Activated naive CD4-positive, alpha-beta T cell treated with anti-CD3 and anti-CD28 coated beads, Interleukin-2, amount 50 U/mL, for 72 hours (primary cell): ENCODE data around the gene IGF1R. TPM values are rescaled to one million over a fixed set of nuclear protein-coding genes. Genes with fewer than 3 reads are reported as not detected.

ENCODE experiments used
- ATAC-seq, 2 donors: fragments of 150-1000 bp; cut with Tn5 transposase; 2 replicates each; pipeline ENCODE4 v1.10.0; 2021; ENCODE audit warnings: mild to moderate bottlenecking in 2 of 2, moderate library complexity in 2 of 2
- DNase-seq, 2 donors: peaks; one replicate each; pipeline ENCODE4 v3.0.0; 2021 to 2022; ENCODE audit warnings: low spot score in 2 of 2
- H3K27ac Mint-ChIP-seq, 2 donors: one replicate each; pipeline ENCODE4 v1.8.0; 2022; ENCODE audit warnings: mild to moderate bottlenecking in 2 of 2, mixed read lengths in 2 of 2
- H3K36me3 Mint-ChIP-seq, 2 donors: one replicate each; pipeline ENCODE4 v1.8.0; 2022; ENCODE audit warnings: mixed read lengths in 2 of 2
- H3K9me3 Mint-ChIP-seq, 2 donors: one replicate each; pipeline ENCODE4 v1.8.0; 2022; ENCODE audit warnings: mixed read lengths in 2 of 2
- total RNA-seq, 2 donors: library from RNA; stranded (reverse); gene quantifications; one replicate each; pipeline ENCODE4 v1.2.3, GENCODE V29; 2022

Gene IGF1R
- total RNA-seq, 2 donors from 2014 or later, result 35.6 to 39.4 TPM

- Mint-ChIP-seq H3K36me3 (peaks cover 13 to 25% of the 10 kb centered on the region in 2 donors), H3K27ac (no peak overlapping the region), H3K9me3 (peaks cover 5 to 16% of the 10 kb centered on the region in 2 donors)
- no peak for ATAC-seq
- DNase-seq, result no peak
These were observed 317.9 kb downstream of the IGF1R start for GRCh38 chr15:98966091-98966787.

- DNase-seq (no peak), ATAC-seq (no peak)
- peaks cover 5 to 17% of the 10 kb centered on the region in 2 donors for H3K36me3 Mint-ChIP-seq
- H3K27ac Mint-ChIP-seq, result no peak overlapping the region
- peaks cover 0 to 11% of the 10 kb centered on the region in 2 donors for H3K9me3 Mint-ChIP-seq
These were observed 318.8 kb downstream of the IGF1R start for GRCh38 chr15:98967096-98967495.

- Mint-ChIP-seq H3K9me3 (peaks cover 0 to 5% of the 10 kb centered on the region in 2 donors), H3K27ac (peak overlapping the region in 1 of 2 donors; percentile 84), H3K36me3 (peaks cover 0 to 8% of the 10 kb centered on the region in 2 donors)
- ATAC-seq (no peak), DNase-seq (no peak)
These were observed 319.6 kb downstream of the IGF1R start for GRCh38 chr15:98967916-98968315.

- Mint-ChIP-seq H3K36me3 (peaks cover 0 to 2% of the 10 kb centered on the region in 2 donors), H3K27ac (no peak overlapping the region), H3K9me3 (peaks cover 0 to 8% of the 10 kb centered on the region in 2 donors)
- no peak for ATAC-seq
- no peak for DNase-seq
These were observed 320.2 kb downstream of the IGF1R start for GRCh38 chr15:98968576-98968975.

GRCh38 chr15:98969126-98969735, 320.9 kb downstream of the IGF1R start:
- DNase-seq (no peak), ATAC-seq (no peak)
- peaks cover 0 to 12% of the 10 kb centered on the region in 2 donors for H3K9me3 Mint-ChIP-seq
- peak overlapping the region in 1 of 2 donors; percentile 65 for H3K27ac Mint-ChIP-seq
- H3K36me3 Mint-ChIP-seq, result no peaks in the 10 kb centered on the region

GRCh38 chr15:98970799-98971198, 322.5 kb downstream of the IGF1R start:
- no peak overlapping the region for H3K27ac Mint-ChIP-seq
- no peak for DNase-seq
- no peaks in the 10 kb centered on the region for H3K36me3 Mint-ChIP-seq
- no peak for ATAC-seq
- H3K9me3 Mint-ChIP-seq, result peaks cover 0 to 12% of the 10 kb centered on the region in 2 donors

- Mint-ChIP-seq H3K9me3 (peaks cover 0 to 6% of the 10 kb centered on the region in 2 donors), H3K36me3 (no peaks in the 10 kb centered on the region), H3K27ac (no peak overlapping the region)
- ATAC-seq, result no peak
- no peak for DNase-seq
These were observed 328.2 kb downstream of the IGF1R start for GRCh38 chr15:98976500-98976899.

- ATAC-seq (no peak), DNase-seq (no peak)
- no peaks in the 10 kb centered on the region for H3K36me3 Mint-ChIP-seq
- no peak overlapping the region for H3K27ac Mint-ChIP-seq
- peaks cover 0 to 6% of the 10 kb centered on the region in 2 donors for H3K9me3 Mint-ChIP-seq
These were observed 329.1 kb downstream of the IGF1R start for GRCh38 chr15:98977441-98977840.

- no peak for DNase-seq
- no peak overlapping the region for H3K27ac Mint-ChIP-seq
- no peaks in the 10 kb centered on the region for H3K36me3 Mint-ChIP-seq
- peaks cover 0 to 6% of the 10 kb centered on the region in 2 donors for H3K9me3 Mint-ChIP-seq
- ATAC-seq, result no peak
These were observed 329.8 kb downstream of the IGF1R start for GRCh38 chr15:98978153-98978552.

- no peak overlapping the region for H3K27ac Mint-ChIP-seq
- peaks cover 0 to 5% of the 10 kb centered on the region in 2 donors for H3K9me3 Mint-ChIP-seq
- ATAC-seq (no peak), DNase-seq (no peak)
- H3K36me3 Mint-ChIP-seq, result peaks cover 5% of the 10 kb centered on the region in 2 donors
These were observed 332.5 kb downstream of the IGF1R start for GRCh38 chr15:98980899-98981228.

GRCh38 chr15:98981851-98982722, 333.7 kb downstream of the IGF1R start:
- H3K27ac Mint-ChIP-seq, result no peak overlapping the region
- H3K36me3 Mint-ChIP-seq, result peaks cover 14% of the 10 kb centered on the region in 2 donors
- peaks cover 4 to 8% of the 10 kb centered on the region in 2 donors for H3K9me3 Mint-ChIP-seq
- ATAC-seq (no peak), DNase-seq (no peak)

GRCh38 chr15:98983334-98983733, 335.0 kb downstream of the IGF1R start:
- Mint-ChIP-seq H3K36me3 (peaks cover 14% of the 10 kb centered on the region in 2 donors), H3K27ac (no peak overlapping the region), H3K9me3 (peaks cover 4 to 8% of the 10 kb centered on the region in 2 donors)
- ATAC-seq (no peak), DNase-seq (no peak)

GRCh38 chr15:98986281-98986680, 337.9 kb downstream of the IGF1R start:
- Mint-ChIP-seq H3K36me3 (peaks cover 14% of the 10 kb centered on the region in 2 donors), H3K27ac (no peak overlapping the region), H3K9me3 (peaks cover 4 to 12% of the 10 kb centered on the region in 2 donors)
- no peak for ATAC-seq
- DNase-seq, result no peak

- H3K9me3 Mint-ChIP-seq, result peaks cover 6 to 14% of the 10 kb centered on the region in 2 donors
- peaks cover 0 to 7% of the 10 kb centered on the region in 2 donors for H3K36me3 Mint-ChIP-seq
- ATAC-seq (no peak), DNase-seq (no peak)
- H3K27ac Mint-ChIP-seq, result no peak overlapping the region
These were observed 346.6 kb downstream of the IGF1R start for GRCh38 chr15:98994892-98995291.

- no peak overlapping the region for H3K27ac Mint-ChIP-seq
- peaks cover 6 to 14% of the 10 kb centered on the region in 2 donors for H3K9me3 Mint-ChIP-seq
- ATAC-seq (no peak), DNase-seq (no peak)
- H3K36me3 Mint-ChIP-seq, result peaks cover 4 to 7% of the 10 kb centered on the region in 2 donors
These were observed 347.8 kb downstream of the IGF1R start for GRCh38 chr15:98996169-98996568.

- Mint-ChIP-seq H3K27ac (no peak overlapping the region), H3K36me3 (peaks cover 4 to 7% of the 10 kb centered on the region in 2 donors), H3K9me3 (peaks cover 6 to 14% of the 10 kb centered on the region in 2 donors)
- no peak for ATAC-seq
- no peak for DNase-seq
These were observed 348.3 kb downstream of the IGF1R start for GRCh38 chr15:98996624-98997023.

- ATAC-seq (no peak), DNase-seq (no peak)
- Mint-ChIP-seq H3K36me3 (peaks cover 4 to 7% of the 10 kb centered on the region in 2 donors), H3K9me3 (peaks cover 6 to 13% of the 10 kb centered on the region in 2 donors), H3K27ac (no peak overlapping the region)
These were observed 349.0 kb downstream of the IGF1R start for GRCh38 chr15:98997312-98997711.
